RWPE2 (cell line): ENCODE measurements around the gene PLCG2.

Source experiments
- ATAC-seq: fragments of 200-7000 bp; cut with Tn5 transposase; 3 replicates; pipeline ENCODE4 v1.9.1; 2021; ENCODE audit warnings: low read depth
- DNase-seq: peaks from one replicate; pipeline ENCODE4 v3.0.0-alpha.2; 2020; ENCODE audit warnings: low spot score
- H3K27ac ChIP-seq: fragments of 450-650 bp; 2 replicates; pipeline ENCODE4 v1.5.1; 2017; ENCODE audit warnings: mild to moderate bottlenecking; ENCODE audit not compliant: poor library complexity, severe bottlenecking
- H3K27me3 ChIP-seq: fragments of 250-450 bp; sonication (Bioruptor Pico); 2 replicates; pipeline ENCODE4 v1.5.1; 2021; ENCODE audit warnings: mild to moderate bottlenecking, moderate library complexity; ENCODE audit not compliant: insufficient read depth, poor library complexity, severe bottlenecking
- H3K36me3 ChIP-seq: fragments of 250-450 bp; sonication (Bioruptor Pico); 2 replicates; pipeline ENCODE4 v1.5.1; 2020; ENCODE audit warnings: low read depth, mild to moderate bottlenecking, moderate library complexity
- H3K4me1 ChIP-seq: fragments of 250-450 bp; sonication (Bioruptor Pico); 2 replicates; pipeline ENCODE4 v1.5.1; 2021; ENCODE audit warnings: mild to moderate bottlenecking, moderate library complexity; ENCODE audit not compliant: insufficient read depth, poor library complexity, severe bottlenecking
- H3K4me3 ChIP-seq: fragments of 250-450 bp; sonication (Bioruptor Pico); 2 replicates; pipeline ENCODE4 v1.5.1; 2021; ENCODE audit warnings: mild to moderate bottlenecking, moderate library complexity; ENCODE audit not compliant: severe bottlenecking
- H3K9me3 ChIP-seq: fragments of 250-450 bp; sonication (Bioruptor Pico); 2 replicates; pipeline ENCODE4 v1.5.1; 2021; ENCODE audit warnings: mild to moderate bottlenecking, moderate library complexity; ENCODE audit not compliant: severe bottlenecking
- CTCF ChIP-seq: fragments of 450-650 bp; IDR thresholded peaks from one replicate; pipeline ENCODE4 v1.5.1; 2017; ENCODE audit warnings: mild to moderate bottlenecking, moderate library complexity; ENCODE audit not compliant: poor library complexity, severe bottlenecking

PLCG2 gene

GRCh38 chr16:81752225-81752875 is 26.7 kb upstream of the PLCG2 start:
- H3K4me1 ChIP-seq, result no peaks in the 10 kb centered on the region
- ATAC-seq, result peak; percentile 27; the same call in 1 of the 3 replicates
- no peak overlapping the region for H3K4me3 ChIP-seq
- TF ChIP-seq CTCF, result no peak
- H3K36me3 ChIP-seq, result no peaks in the 10 kb centered on the region
- no peaks in the 10 kb centered on the region for H3K9me3 ChIP-seq
- H3K27ac ChIP-seq, result no peak overlapping the region
- no peaks in the 10 kb centered on the region for H3K27me3 ChIP-seq
- DNase-seq, result no peak

- no peak for DNase-seq
- TF ChIP-seq CTCF, result no peak
- H3K4me3 ChIP-seq, result no peak overlapping the region
- H3K9me3 ChIP-seq, result no peaks in the 10 kb centered on the region
- ATAC-seq, result no peak
- H3K36me3 ChIP-seq, result no peaks in the 10 kb centered on the region
- H3K4me1 ChIP-seq, result no peaks in the 10 kb centered on the region
- no peak overlapping the region for H3K27ac ChIP-seq
- H3K27me3 ChIP-seq, result no peaks in the 10 kb centered on the region
Measured at GRCh38 chr16:81752876-81753227, 26.2 kb upstream of the PLCG2 start.

GRCh38 chr16:81754858-81755257 is 24.2 kb upstream of the PLCG2 start:
- Histone ChIP-seq H3K9me3 (no peaks in the 10 kb centered on the region), H3K36me3 (no peaks in the 10 kb centered on the region), H3K4me3 (no peak overlapping the region), H3K4me1 (no peaks in the 10 kb centered on the region), H3K27me3 (no peaks in the 10 kb centered on the region), H3K27ac (no peak overlapping the region)
- no peak for ATAC-seq
- no peak for TF ChIP-seq CTCF
- DNase-seq, result no peak

GRCh38 chr16:81755915-81756614 is 23.0 kb upstream of the PLCG2 start:
- no peak for TF ChIP-seq CTCF
- Histone ChIP-seq H3K36me3 (no peaks in the 10 kb centered on the region), H3K4me1 (no peaks in the 10 kb centered on the region), H3K27me3 (no peaks in the 10 kb centered on the region), H3K27ac (no peak overlapping the region), H3K4me3 (no peak overlapping the region), H3K9me3 (no peaks in the 10 kb centered on the region)
- ATAC-seq, result no peak
- no peak for DNase-seq
